GM19099 (cell line): Measurements from ENCODE around the gene DPY30.

Source experiments
- POLR2A ChIP-seq: IDR thresholded peaks from 3 replicates; pipeline ENCODE4 v1.6.1; 2011; ENCODE audit warnings: low read depth; ENCODE audit not compliant: insufficient read length; ENCODE audit errors: extremely low read depth

The DPY30 gene

GRCh38 chr2:31986906-31987305 is 52.7 kb downstream of the DPY30 start:
- TF ChIP-seq POLR2A = no peak

DNA sequence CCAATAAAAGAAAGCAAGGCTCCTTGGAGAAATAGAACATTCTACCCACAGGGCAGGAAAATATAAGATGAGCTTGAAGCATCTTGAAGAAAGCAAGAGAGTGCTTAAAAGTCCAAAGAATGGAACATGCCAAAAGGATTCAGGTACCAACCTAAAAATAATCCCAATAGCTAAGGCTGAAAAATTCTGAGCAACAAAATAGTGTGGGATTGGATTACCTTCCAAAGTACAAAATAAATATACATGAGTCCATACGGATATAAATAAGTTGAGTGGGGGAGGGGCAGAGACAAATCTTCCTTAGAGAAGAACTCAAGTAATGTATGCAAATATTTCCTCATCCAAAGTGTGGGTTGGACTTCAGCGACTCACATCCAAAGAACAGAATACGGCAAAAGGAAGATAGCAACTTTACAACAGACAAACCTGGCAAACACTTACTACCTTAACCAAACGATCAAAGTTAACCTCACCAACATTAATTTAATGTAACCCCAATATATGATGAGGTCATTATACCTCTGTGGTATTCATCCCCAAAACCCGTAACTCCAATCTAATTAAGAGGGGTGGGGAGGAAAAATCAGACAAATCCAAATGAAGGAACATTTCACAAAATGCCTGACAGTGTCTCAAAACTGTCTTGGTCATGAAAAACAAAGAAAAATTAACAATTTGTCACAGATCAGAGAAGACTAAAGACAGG is 55.7 kb downstream of the DPY30 start:
- no peak for TF ChIP-seq POLR2A

DNA sequence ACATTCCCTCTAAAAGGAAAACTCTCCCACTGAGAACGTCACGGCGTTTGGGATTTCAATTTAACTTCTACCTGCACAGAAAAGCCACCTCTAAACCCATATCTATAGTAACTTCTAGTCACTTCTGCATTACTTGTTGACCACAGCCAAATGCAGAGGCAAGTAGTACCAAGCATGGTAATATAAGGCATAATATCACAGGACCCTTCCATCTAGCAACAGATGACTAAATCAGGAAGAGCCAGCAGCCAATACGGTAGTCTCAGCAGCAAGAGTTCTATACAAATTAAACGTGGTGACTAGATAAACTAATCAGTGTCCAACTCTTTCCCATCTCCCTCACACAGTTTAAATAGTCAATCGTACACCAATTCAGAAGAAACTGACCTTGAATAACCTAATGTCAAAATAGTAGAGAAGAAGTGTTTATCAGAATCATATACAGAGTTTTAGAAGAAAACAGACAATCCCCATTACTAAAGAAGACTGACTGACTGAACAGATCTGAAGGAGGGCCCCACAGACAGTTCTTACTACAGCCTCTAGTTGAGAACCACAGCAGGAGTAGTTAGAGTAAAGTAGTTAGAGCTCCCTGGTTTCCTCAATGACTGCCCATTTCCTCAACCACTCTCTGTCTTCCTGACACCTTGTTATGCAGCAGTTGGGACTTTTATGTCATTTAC is 58.8 kb downstream of the DPY30 start:
- TF ChIP-seq POLR2A = no peak

DNA sequence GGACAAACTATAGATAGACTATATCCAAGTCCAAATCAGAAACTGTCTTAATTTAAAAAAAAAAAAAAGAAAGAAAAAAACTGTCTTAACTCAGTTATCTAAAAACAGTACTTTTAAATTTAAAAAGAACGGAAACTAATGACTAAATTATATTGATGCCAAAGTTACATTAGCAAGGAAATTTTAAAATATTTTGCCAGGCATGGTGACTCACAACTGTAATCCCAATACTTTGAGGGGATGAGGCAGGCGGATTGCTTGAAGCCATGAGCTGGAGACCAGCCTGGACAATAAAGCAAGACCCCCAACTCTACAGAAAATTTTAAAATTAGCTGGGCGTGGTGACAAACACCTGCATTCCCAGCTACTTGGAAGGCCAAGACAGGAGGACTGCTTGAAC is 59.6 kb downstream of the DPY30 start:
- no peak for TF ChIP-seq POLR2A

- TF ChIP-seq POLR2A = no peak
These were observed 60.6 kb downstream of the DPY30 start for GRCh38 chr2:31979018-31979417.

DNA sequence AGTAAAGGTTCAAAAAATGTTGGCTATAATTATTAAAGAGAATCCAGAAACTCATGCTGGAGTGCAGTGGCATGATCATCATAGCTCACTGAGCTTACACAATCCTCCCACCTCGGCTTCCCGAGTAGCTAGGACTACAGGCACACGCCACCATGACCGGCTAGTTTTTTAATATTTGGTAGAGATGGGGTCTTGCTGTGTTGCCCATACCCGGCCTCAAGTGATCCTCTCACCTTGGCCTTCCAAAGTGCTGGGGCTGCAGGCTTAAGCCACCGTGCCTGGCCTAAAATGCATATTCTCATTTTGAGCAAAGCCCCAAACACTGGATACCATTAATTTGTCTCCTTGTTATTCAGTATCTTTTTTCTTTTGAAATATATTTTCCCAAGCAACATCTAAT is 61.2 kb downstream of the DPY30 start:
- no peak for TF ChIP-seq POLR2A
